Measurements from ENCODE around the gene CCDC87.
A peak's percentile ranks its signal among the peaks of the same experiment; 100 is the strongest.

CCDC87 gene

GRCh38 chr11:66625752-66626149 lies 32.9 kb upstream of the CCDC87 start:
- H3K4me3 ChIP-seq (ENCODE audit: low read length), result no peak overlapping the region
- DNase-seq (ENCODE audit: low read depth), result no peak
- no peak for TF ChIP-seq CTCF (conservative IDR thresholded peaks at IDR 0.05; ENCODE audit: low read depth, low read length)

GRCh38 chr11:66625041-66625751 lies 32.3 kb upstream of the CCDC87 start:
- DNase-seq (ENCODE audit: low read depth), result no peak
- no peak overlapping the region for H3K4me3 ChIP-seq (ENCODE audit: low read length)
- no peak for TF ChIP-seq CTCF (conservative IDR thresholded peaks at IDR 0.05; ENCODE audit: low read depth, low read length)

DNA sequence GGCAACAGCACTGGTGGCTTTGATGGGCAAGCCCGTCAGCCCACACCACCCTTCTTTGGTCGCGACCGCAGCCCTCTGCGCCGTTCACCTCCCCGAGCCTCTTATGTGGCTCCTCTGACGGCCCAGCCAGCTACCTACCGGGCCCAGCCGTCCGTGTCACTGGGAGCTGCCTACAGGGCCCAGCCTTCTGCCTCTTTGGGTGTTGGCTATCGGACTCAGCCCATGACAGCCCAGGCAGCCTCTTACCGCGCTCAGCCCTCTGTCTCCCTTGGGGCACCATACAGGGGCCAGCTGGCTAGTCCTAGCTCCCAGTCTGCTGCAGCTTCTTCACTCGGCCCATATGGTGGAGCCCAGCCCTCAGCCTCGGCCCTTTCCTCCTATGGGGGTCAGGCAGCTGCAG lies 31.6 kb upstream of the CCDC87 start:
- no peak overlapping the region for H3K4me3 ChIP-seq (ENCODE audit: low read length)
- DNase-seq (ENCODE audit: low read depth), result no peak
- no peak for TF ChIP-seq CTCF (conservative IDR thresholded peaks at IDR 0.05; ENCODE audit: low read depth, low read length)

DNA sequence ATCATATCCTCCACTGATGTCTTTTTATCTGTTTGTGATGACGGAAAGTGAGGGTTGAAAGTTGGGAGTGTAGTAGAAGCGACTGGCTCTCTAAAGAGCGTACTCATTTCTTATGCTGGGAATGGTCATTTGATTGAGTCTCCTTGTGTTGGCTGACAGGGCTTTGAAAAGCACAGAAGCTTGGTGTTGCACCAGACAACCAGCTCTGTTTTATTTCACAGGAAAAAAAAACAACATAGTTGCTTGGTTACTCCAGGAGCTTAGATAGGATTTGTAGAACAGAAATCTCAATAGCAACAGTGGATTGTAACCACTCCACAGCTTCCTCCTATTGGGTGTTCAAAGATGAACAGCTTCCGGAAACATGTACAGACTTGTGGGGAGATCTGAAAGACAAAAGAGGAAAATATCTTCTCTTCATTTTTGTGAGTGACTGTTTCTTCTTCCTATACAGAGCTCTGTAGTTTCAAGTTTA lies 26.3 kb upstream of the CCDC87 start:
- H3K4me3 ChIP-seq (ENCODE audit: low read length), result peak overlapping the region; percentile 98
- no peak for TF ChIP-seq CTCF (conservative IDR thresholded peaks at IDR 0.05; ENCODE audit: low read depth, low read length)
- DNase-seq (ENCODE audit: low read depth), result peak; percentile 86

- TF ChIP-seq CTCF (conservative IDR thresholded peaks at IDR 0.05; ENCODE audit: low read depth, low read length), result no peak
- no peak for DNase-seq (ENCODE audit: low read depth)
These were observed 24.4 kb upstream of the CCDC87 start for GRCh38 chr11:66617155-66617834.

GRCh38 chr11:66616379-66617154 lies 23.7 kb upstream of the CCDC87 start, which contains the start of gene RBM14:
RBM14 (plus strand) TSS chr11:66616630; CDS start chr11:66616721, 91 bp downstream.
- peak; percentile 97 for DNase-seq (ENCODE audit: low read depth)
- TF ChIP-seq CTCF (conservative IDR thresholded peaks at IDR 0.05; ENCODE audit: low read depth, low read length), result no peak
- H3K4me3 ChIP-seq (ENCODE audit: low read length), result peak within 1 kb of the TSS; percentile 98

More at GRCh38 chr11:66617155-66617834, 24.4 kb upstream of the CCDC87 start:
- peak overlapping the region; percentile 98 for H3K4me3 ChIP-seq (ENCODE audit: low read length)

Measured in retinal pigment epithelial cell (primary cell).